Mesenchymal stem cell (in vitro differentiated cells and primary cell): ENCODE data around the gene CD58.
"Not testable (repeated sequence)": the region's sequence is repeated elsewhere in the genome, so short reads cannot be mapped to it uniquely, and the experiment has no call there.

Source experiments
- DNase-seq: peaks from one replicate; pipeline ENCODE4 v3.0.0-alpha.2; 2013
- H2AFZ ChIP-seq: one replicate; pipeline ENCODE4 v1.6.1; 2013; ENCODE audit warnings: low read depth, mild to moderate bottlenecking, control low read depth, inconsistent platforms, low read length, moderate library complexity
- H2AK5ac ChIP-seq: 2 replicates; pipeline ENCODE4 v1.6.1; 2013; ENCODE audit warnings: low read length, moderate library complexity, mild to moderate bottlenecking, inconsistent platforms; ENCODE audit not compliant: severe bottlenecking
- H2BK120ac ChIP-seq: one replicate; pipeline ENCODE4 v1.6.1; 2013; ENCODE audit warnings: low read depth, mild to moderate bottlenecking, inconsistent platforms, low read length, moderate library complexity
- H2BK12ac ChIP-seq, 2 experiments: one replicate each; pipeline ENCODE4 v1.6.1; 2013; ENCODE audit warnings: inconsistent platforms in 2 of 2, low read length in 2 of 2, mild to moderate bottlenecking in 2 of 2, moderate library complexity in 2 of 2, control low read depth in 1 of 2
- H2BK15ac ChIP-seq: one replicate; pipeline ENCODE4 v1.6.1; 2013; ENCODE audit warnings: mild to moderate bottlenecking, low read depth, inconsistent platforms; ENCODE audit not compliant: poor library complexity, severe bottlenecking
- H2BK5ac ChIP-seq: 2 replicates; pipeline ENCODE4 v1.6.1; 2013; ENCODE audit warnings: low read depth, mild to moderate bottlenecking, low read length, control low read depth, inconsistent platforms; ENCODE audit not compliant: poor library complexity, severe bottlenecking
- H3K14ac ChIP-seq, 2 experiments: one replicate each; pipeline ENCODE4 v1.6.1; 2013; ENCODE audit warnings: inconsistent platforms in 2 of 2, low read length in 2 of 2, control low read depth in 1 of 2, mild to moderate bottlenecking in 1 of 2, moderate library complexity in 1 of 2
- H3K18ac ChIP-seq, 2 experiments: one replicate each; pipeline ENCODE4 v1.6.1; 2013; ENCODE audit warnings: inconsistent platforms in 2 of 2, low read length in 2 of 2, control low read depth in 1 of 2, low read depth in 1 of 2, mild to moderate bottlenecking in 1 of 2
- H3K23ac ChIP-seq, 2 experiments: one replicate each; pipeline ENCODE4 v1.6.1; 2013; ENCODE audit warnings: inconsistent platforms in 2 of 2, low read length in 2 of 2, mild to moderate bottlenecking in 2 of 2, moderate library complexity in 2 of 2, control low read depth in 1 of 2
- H3K27ac ChIP-seq: 2 replicates; pipeline ENCODE4 v1.5.1; 2013; ENCODE audit warnings: mild to moderate bottlenecking, moderate library complexity, low read length, control low read depth, inconsistent platforms; ENCODE audit not compliant: poor library complexity, severe bottlenecking
- H3K27me3 ChIP-seq, 2 experiments: 2 replicates each; pipeline versions ENCODE4 v1.6.1 to v1.7.0; 2013; ENCODE audit warnings: low read length in 2 of 2, mild to moderate bottlenecking in 2 of 2, moderate library complexity in 2 of 2, control low read depth in 1 of 2, inconsistent platforms in 1 of 2; ENCODE audit not compliant: control insufficient read depth in 1 of 2, insufficient read depth in 1 of 2
- H3K36me3 ChIP-seq, 2 experiments: 2 replicates each; pipeline versions ENCODE4 v1.6.1 to v1.7.0; 2013; ENCODE audit warnings: low read length in 2 of 2, control low read depth in 1 of 2, inconsistent platforms in 1 of 2, low read depth in 1 of 2, mild to moderate bottlenecking in 1 of 2; ENCODE audit not compliant: insufficient read depth in 2 of 2, control insufficient read depth in 1 of 2
- H3K4ac ChIP-seq, 2 experiments: one replicate each; pipeline ENCODE4 v1.6.1; 2013; ENCODE audit warnings: inconsistent platforms in 2 of 2, low read length in 2 of 2, mild to moderate bottlenecking in 2 of 2, moderate library complexity in 2 of 2, control low read depth in 1 of 2, low read depth in 1 of 2
- H3K4me1 ChIP-seq: 2 replicates; pipeline ENCODE4 v1.6.1; 2013; ENCODE audit warnings: low read depth, low read length, control low read depth; ENCODE audit not compliant: control insufficient read depth, insufficient read depth
- H3K4me2 ChIP-seq: 2 replicates; pipeline ENCODE4 v1.6.1; 2013; ENCODE audit warnings: low read length, mild to moderate bottlenecking, inconsistent platforms; ENCODE audit not compliant: poor library complexity, severe bottlenecking
- H3K4me3 ChIP-seq, 2 experiments: 2 replicates each; pipeline versions ENCODE4 v1.5.1 to v1.7.0; 2013; ENCODE audit warnings: low read length in 2 of 2, mild to moderate bottlenecking in 2 of 2, control low read depth in 1 of 2, low read depth in 1 of 2; ENCODE audit not compliant: insufficient read depth in 1 of 2
- H3K79me1 ChIP-seq: replicated peaks from 2 replicates; pipeline ENCODE4 v1.6.1; 2013; ENCODE audit warnings: mild to moderate bottlenecking, control low read depth, low read length, inconsistent platforms; ENCODE audit not compliant: poor library complexity, severe bottlenecking
- H3K9ac ChIP-seq: 2 replicates; pipeline ENCODE4 v1.7.0; 2013; ENCODE audit warnings: mild to moderate bottlenecking, low read length, moderate library complexity
- H3K9me3 ChIP-seq: 2 replicates; pipeline ENCODE4 v1.7.0; 2013; ENCODE audit warnings: mild to moderate bottlenecking, low read length; ENCODE audit not compliant: control insufficient read depth
- H4K8ac ChIP-seq: one replicate; pipeline ENCODE4 v1.6.1; 2013; ENCODE audit warnings: inconsistent platforms, mild to moderate bottlenecking, low read length, moderate library complexity
- H4K91ac ChIP-seq: one replicate; pipeline ENCODE4 v1.6.1; 2013; ENCODE audit warnings: mild to moderate bottlenecking, low read length, inconsistent platforms
- WGBS: methylation state at CpG from one replicate; pipeline ENCODE4 v1.1.7; 2013; ENCODE audit warnings: mixed read lengths; 5-methylcytosine and 5-hydroxymethylcytosine counted together

The CD58 gene

GRCh38 chr1:116603646-116604045, 32.8 kb upstream of the CD58 start:
- not testable (repeated sequence) for H3K23ac ChIP-seq, H4K8ac ChIP-seq, H3K36me3 ChIP-seq, H2BK12ac ChIP-seq, H4K91ac ChIP-seq, H3K9me3 ChIP-seq, H3K4me2 ChIP-seq, H2BK5ac ChIP-seq, H3K14ac ChIP-seq, H3K9ac ChIP-seq, H3K18ac ChIP-seq, H3K4me1 ChIP-seq, DNase-seq, H2AFZ ChIP-seq, H3K27me3 ChIP-seq, H2BK120ac ChIP-seq, H3K4me3 ChIP-seq, H3K79me1 ChIP-seq, H2BK15ac ChIP-seq, H3K27ac ChIP-seq, H3K4ac ChIP-seq, H2AK5ac ChIP-seq
- WGBS: 92% methylated on average over 20 of the region's 21 CpGs

DNA sequence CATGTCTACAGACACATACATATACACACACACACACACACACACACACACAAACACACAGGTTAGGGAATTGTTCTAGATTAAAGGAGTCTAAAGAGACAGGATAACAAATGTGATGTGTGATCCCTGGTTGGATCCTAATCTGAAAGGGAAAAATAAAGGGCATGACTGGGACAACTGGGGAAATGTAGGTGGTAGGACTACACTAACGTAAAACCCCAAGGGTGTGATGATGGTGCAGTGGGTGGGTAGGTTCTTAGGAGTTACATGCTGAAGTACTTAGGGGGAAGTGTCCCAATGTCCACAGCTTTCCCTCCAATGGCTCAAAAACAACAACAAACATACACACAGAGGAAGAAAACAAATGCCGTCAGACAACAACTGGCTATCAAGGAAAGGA, 28.5 kb upstream of the CD58 start:
- not testable (repeated sequence) for H3K9ac ChIP-seq, H3K4ac ChIP-seq, H3K36me3 ChIP-seq, DNase-seq, H2BK120ac ChIP-seq, H2BK5ac ChIP-seq, H3K27ac ChIP-seq, H3K23ac ChIP-seq, H2BK12ac ChIP-seq, H3K9me3 ChIP-seq, H2BK15ac ChIP-seq, H3K4me1 ChIP-seq, H3K27me3 ChIP-seq, H3K18ac ChIP-seq, H3K79me1 ChIP-seq, H3K4me3 ChIP-seq, H4K8ac ChIP-seq, H3K4me2 ChIP-seq, H4K91ac ChIP-seq, H2AK5ac ChIP-seq, H3K14ac ChIP-seq, H2AFZ ChIP-seq
- WGBS: no CpG with 5 or more reads among the region's 2 CpGs

GRCh38 chr1:116598420-116599036, 27.7 kb upstream of the CD58 start:
- WGBS: 82% methylated on average over 9 of the region's 11 CpGs

GRCh38 chr1:116597388-116597787, 26.6 kb upstream of the CD58 start:
- not testable (repeated sequence) for H3K27ac ChIP-seq, H3K36me3 ChIP-seq, H3K4me1 ChIP-seq, H2BK120ac ChIP-seq, H4K8ac ChIP-seq, H2BK15ac ChIP-seq, H2AK5ac ChIP-seq, H4K91ac ChIP-seq, H3K23ac ChIP-seq, H3K14ac ChIP-seq, H3K27me3 ChIP-seq, H3K9ac ChIP-seq, H2AFZ ChIP-seq, H3K4ac ChIP-seq, H3K4me2 ChIP-seq, H3K9me3 ChIP-seq, H3K79me1 ChIP-seq, DNase-seq, H2BK5ac ChIP-seq, H2BK12ac ChIP-seq, H3K18ac ChIP-seq, H3K4me3 ChIP-seq
- 0% methylated on average over 1 of the region's 2 CpGs for WGBS

More at GRCh38 chr1:116598420-116599036, 27.7 kb upstream of the CD58 start:
- DNase-seq, H4K91ac ChIP-seq, H3K4ac ChIP-seq, H3K18ac ChIP-seq, H3K4me1 ChIP-seq, H2BK5ac ChIP-seq, H2BK15ac ChIP-seq, H4K8ac ChIP-seq, H2BK12ac ChIP-seq, H2AK5ac ChIP-seq, H2AFZ ChIP-seq, H3K27ac ChIP-seq, H3K9ac ChIP-seq, H3K4me3 ChIP-seq, H3K9me3 ChIP-seq, H3K79me1 ChIP-seq, H3K23ac ChIP-seq, H3K14ac ChIP-seq, H2BK120ac ChIP-seq, H3K4me2 ChIP-seq, H3K36me3 ChIP-seq, H3K27me3 ChIP-seq: not testable (repeated sequence)
